A673 (cell line): ENCODE data around the gene CBFA2T3. TPM values are rescaled to one million over a fixed set of nuclear protein-coding genes. Genes with fewer than 3 reads are reported as not detected.

Experiments used
- BruUV-seq: library from RNA; stranded (reverse); fragments of 400-500 nt; replicated peaks from 2 replicates; lab custom pipeline; 2021; lab: Mats Ljungman, UMichigan
- CTCF ChIA-PET: fragments of 300-600 bp; sonication (Branson Sonifier 250); formaldehyde crosslinking; loops from one replicate; lab custom pipeline; 2022; ENCODE audit warnings: antibody characterized with exemption; lab: Charles Lee
- POLR2A ChIA-PET: fragments of 300-600 bp; sonication (Branson Sonifier 250); formaldehyde crosslinking; loops from one replicate; lab custom pipeline; 2022; ENCODE audit warnings: antibody characterized with exemption; ENCODE audit not compliant: low non-redundant PET; lab: Charles Lee
- DNase-seq: peaks from one replicate; pipeline ENCODE4 v3.0.0-alpha.2; 2015; ENCODE audit warnings: low spot score
- H3K27ac ChIP-seq: fragments of 200-600 bp; sonication (generic); 2 replicates; pipeline ENCODE4 v1.5.1; 2016; ENCODE audit warnings: mixed run types, low read depth, mild to moderate bottlenecking, mixed read lengths, antibody characterized with exemption, low read length; ENCODE audit not compliant: poor library complexity, severe bottlenecking
- H3K27me3 ChIP-seq: fragments of 200-600 bp; sonication (generic); replicated peaks from 2 replicates; pipeline ENCODE4 v1.6.1; 2017; ENCODE audit warnings: mixed run types, low read depth, mild to moderate bottlenecking, mixed read lengths, antibody characterized with exemption, low read length; ENCODE audit not compliant: insufficient read depth, poor library complexity
- H3K36me3 ChIP-seq: fragments of 200-600 bp; sonication (generic); 2 replicates; pipeline ENCODE4 v1.6.1; 2016; ENCODE audit warnings: mixed run types, mild to moderate bottlenecking, mixed read lengths, antibody characterized with exemption, low read length; ENCODE audit not compliant: insufficient read depth, poor library complexity, severe bottlenecking
- H3K4me1 ChIP-seq: fragments of 200-600 bp; sonication (generic); 2 replicates; pipeline ENCODE4 v1.6.1; 2017; ENCODE audit warnings: mixed run types, mild to moderate bottlenecking, mixed read lengths, antibody characterized with exemption, low read length; ENCODE audit not compliant: insufficient read depth, poor library complexity, severe bottlenecking
- H3K4me3 ChIP-seq: fragments of 200-600 bp; sonication (generic); 2 replicates; pipeline ENCODE4 v1.5.1; 2016; ENCODE audit warnings: low read depth, mixed run types, mild to moderate bottlenecking, mixed read lengths, low read length; ENCODE audit not compliant: poor library complexity, severe bottlenecking
- H3K9me3 ChIP-seq: fragments of 200-600 bp; sonication (generic); 2 replicates; pipeline ENCODE4 v1.6.1; 2016; ENCODE audit warnings: mixed run types, low read depth, mild to moderate bottlenecking, mixed read lengths, antibody characterized with exemption, low read length; ENCODE audit not compliant: poor library complexity, severe bottlenecking
- EZH2 ChIP-seq: fragments of 200-600 bp; sonication (generic); IDR thresholded peaks from 2 replicates; pipeline ENCODE4 v1.6.1; 2017; ENCODE audit warnings: borderline replicate concordance, low read depth, mild to moderate bottlenecking, mixed read lengths, antibody characterized with exemption, low read length; ENCODE audit not compliant: poor library complexity, severe bottlenecking
- intact Hi-C: fragments of 100-400 bp; cut with micrococcal nuclease; formaldehyde crosslinking; loops from one replicate; pipeline ENCODE4 v1.10.0; 2022; ENCODE audit not compliant: unreplicated experiment
- total RNA-seq: library from RNA; stranded (reverse); gene quantifications from 2 replicates; pipeline ENCODE4 v1.2.3, GENCODE V29; 2021
- TF ChIP-seq, protein P1 (sequence below): fragments of 300-800, 200-600 bp; sonication (generic); conservative IDR thresholded peaks from 2 replicates; pipeline ENCODE4 v1.5.1; 2017; ENCODE audit warnings: low read depth, mild to moderate bottlenecking, antibody characterized with exemption, low read length, moderate library complexity, mixed read lengths

CBFA2T3 gene
- total RNA-seq, 1 experiment from 2014 or later, result 1.7 TPM

DNA sequence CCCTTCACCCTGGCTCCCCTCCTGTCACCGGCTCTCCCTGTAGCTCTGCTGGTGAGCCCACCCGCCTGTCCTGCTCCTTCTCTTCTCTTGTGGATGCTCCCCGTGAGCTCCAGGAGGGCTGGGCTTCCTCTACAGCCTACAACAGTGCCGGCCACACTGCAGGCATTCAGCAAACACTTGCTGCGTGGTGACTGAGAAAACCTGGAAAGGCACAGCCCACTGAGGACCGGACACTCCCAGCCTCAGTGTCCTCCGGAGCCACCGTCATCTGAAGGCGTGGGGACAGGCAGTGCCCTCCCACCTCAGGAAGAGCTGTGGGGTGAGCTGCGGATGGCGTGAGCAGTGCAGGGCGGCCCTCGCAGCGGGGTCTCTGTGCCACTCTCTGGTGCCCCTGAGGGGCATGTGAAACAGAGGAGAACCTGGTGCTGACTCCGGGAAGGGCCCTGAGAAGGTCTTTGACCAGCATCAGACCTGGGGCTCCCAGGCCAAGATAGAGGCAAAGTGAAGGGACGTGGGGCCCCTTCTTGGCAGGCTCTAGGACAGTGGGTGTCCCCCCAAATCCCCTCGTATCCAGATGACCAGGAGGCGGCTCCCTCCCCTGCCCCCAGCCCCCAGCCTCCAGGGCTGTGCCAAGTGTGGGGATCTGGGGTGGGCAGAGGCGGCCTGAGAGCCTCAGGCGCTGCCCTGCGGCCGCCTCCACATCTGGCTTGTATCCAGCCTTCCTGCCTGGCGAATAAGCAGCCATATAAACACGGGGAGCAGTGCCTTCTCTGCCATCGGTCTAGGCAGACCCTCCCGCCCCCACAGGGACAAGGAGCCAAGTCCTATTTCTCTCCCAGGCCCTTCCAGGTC is 66.5 kb downstream of the CBFA2T3 start:
- no TSS peak for BruUV-seq
- Histone ChIP-seq H3K4me3 (no peak overlapping the region), H3K36me3 (no peaks in the 10 kb centered on the region), H3K27me3 (no peaks in the 10 kb centered on the region), H3K27ac (no peak overlapping the region), H3K9me3 (no peaks in the 10 kb centered on the region), H3K4me1 (peaks cover 8% of the 10 kb centered on the region)
- intact Hi-C loops, result no loop called here
- TF ChIP-seq, protein P1, sequence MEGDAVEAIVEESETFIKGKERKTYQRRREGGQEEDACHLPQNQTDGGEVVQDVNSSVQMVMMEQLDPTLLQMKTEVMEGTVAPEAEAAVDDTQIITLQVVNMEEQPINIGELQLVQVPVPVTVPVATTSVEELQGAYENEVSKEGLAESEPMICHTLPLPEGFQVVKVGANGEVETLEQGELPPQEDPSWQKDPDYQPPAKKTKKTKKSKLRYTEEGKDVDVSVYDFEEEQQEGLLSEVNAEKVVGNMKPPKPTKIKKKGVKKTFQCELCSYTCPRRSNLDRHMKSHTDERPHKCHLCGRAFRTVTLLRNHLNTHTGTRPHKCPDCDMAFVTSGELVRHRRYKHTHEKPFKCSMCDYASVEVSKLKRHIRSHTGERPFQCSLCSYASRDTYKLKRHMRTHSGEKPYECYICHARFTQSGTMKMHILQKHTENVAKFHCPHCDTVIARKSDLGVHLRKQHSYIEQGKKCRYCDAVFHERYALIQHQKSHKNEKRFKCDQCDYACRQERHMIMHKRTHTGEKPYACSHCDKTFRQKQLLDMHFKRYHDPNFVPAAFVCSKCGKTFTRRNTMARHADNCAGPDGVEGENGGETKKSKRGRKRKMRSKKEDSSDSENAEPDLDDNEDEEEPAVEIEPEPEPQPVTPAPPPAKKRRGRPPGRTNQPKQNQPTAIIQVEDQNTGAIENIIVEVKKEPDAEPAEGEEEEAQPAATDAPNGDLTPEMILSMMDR, result no peak
- POLR2A ChIA-PET, result no interaction called here
- DNase-seq, result no peak
- CTCF ChIA-PET, result no interaction called here

DNA sequence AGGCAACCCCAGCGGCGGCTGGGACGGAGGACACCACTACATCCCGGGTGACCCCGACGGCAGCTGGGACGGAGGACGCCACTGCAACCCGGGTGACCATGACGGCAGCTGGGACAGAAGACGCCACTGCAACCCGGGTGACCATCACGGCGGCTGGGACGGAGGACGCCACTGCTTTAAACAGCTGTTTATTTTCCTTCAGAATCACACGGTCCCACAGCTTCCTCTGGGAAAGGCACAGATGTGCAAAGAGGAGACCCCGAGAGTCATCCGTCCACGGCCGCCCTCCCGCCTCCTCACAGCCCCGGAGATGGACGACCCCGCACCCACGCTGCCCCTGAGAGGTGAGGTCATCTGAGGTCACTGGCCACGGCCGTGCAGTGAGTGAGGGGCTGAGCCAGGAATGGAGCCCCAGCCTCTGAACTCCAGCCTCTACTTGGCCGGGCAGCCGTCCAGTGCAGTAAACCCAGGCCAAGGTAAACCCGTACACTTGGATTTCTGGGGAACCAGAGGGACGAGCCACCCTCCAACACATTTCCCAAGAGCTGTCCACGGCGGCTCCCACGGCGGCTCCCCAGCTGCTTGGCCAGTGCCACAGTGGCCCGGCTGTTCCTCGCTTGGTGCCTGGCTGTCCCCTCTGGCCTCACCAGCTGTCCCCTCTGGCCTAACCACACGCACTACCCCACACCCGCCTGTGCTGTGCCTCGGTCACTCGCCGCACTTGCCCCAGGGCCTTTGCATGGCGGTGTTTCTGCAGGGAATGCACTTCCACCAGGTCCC is 67.4 kb downstream of the CBFA2T3 start:
- intact Hi-C loops, result no loop called here
- Histone ChIP-seq H3K36me3 (no peaks in the 10 kb centered on the region), H3K27ac (no peak overlapping the region), H3K27me3 (no peaks in the 10 kb centered on the region), H3K4me1 (peaks cover 9% of the 10 kb centered on the region), H3K9me3 (no peaks in the 10 kb centered on the region), H3K4me3 (no peak overlapping the region)
- ChIA-PET POLR2A (no interaction called here), CTCF (no interaction called here)
- TF ChIP-seq, protein P1, result no peak
- TF ChIP-seq EZH2, result no peak
- BruUV-seq, result no TSS peak
- no peak for DNase-seq

DNA sequence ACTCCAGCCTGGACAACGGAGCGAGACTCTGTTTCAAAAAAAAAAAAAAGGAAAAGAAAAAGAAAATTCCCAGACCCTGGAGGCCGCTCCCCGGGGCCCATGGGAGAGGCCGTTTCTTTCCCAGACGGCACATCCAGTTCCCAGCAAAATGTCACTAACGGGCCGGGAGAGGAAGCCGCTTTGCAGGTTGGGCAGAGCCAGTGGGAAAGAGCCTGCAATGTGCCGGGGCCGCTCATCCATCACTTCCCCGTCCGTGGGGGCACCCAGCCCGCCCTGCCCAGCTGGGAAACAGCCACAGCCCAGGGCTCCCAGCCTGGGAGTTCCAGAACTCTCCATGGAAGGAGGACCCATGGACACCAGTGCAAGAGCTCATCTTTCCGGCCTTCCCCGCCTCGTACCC is 68.7 kb downstream of the CBFA2T3 start:
- intact Hi-C loops, result no loop called here
- no peak for TF ChIP-seq EZH2
- TF ChIP-seq, protein P1, result no peak
- Histone ChIP-seq H3K27me3 (no peaks in the 10 kb centered on the region), H3K4me3 (no peak overlapping the region), H3K27ac (no peak overlapping the region), H3K9me3 (no peaks in the 10 kb centered on the region), H3K36me3 (no peaks in the 10 kb centered on the region), H3K4me1 (peaks cover 4% of the 10 kb centered on the region)
- BruUV-seq, result no TSS peak
- CTCF ChIA-PET, result no interaction called here
- no peak for DNase-seq
- POLR2A ChIA-PET, result no interaction called here
